Panc1 (cell line): ENCODE results near the gene SORBS1.

Experiments used
- CTCF ChIP-seq: fragments of 450-650 bp; IDR thresholded peaks from 2 replicates; pipeline ENCODE4 v1.5.1; 2017; ENCODE audit warnings: mild to moderate bottlenecking
- SIN3A ChIP-seq: IDR thresholded peaks from 2 replicates; pipeline ENCODE4 v1.6.1; 2012; ENCODE audit warnings: low read depth, mild to moderate bottlenecking, low read length, moderate library complexity, borderline replicate concordance; ENCODE audit not compliant: insufficient read depth

GRCh38 chr10:95377950-95378349, 183.2 kb downstream of the SORBS1 start:
- TF ChIP-seq CTCF = no peak
- TF ChIP-seq SIN3A = no peak
